ENCODE data around the gene NELFCD.

- TF ChIP-seq CTCF (IDR thresholded peaks at IDR 0.05): no peak
- peak; percentile 79 for TF ChIP-seq POLR2A (IDR thresholded peaks at IDR 0.05)
Measured at GRCh38 chr20:59006864-59007664, 26.0 kb downstream of the NELFCD start, which contains the start of gene CTSZ.
